H1 (cell line): ENCODE results near the gene JMJD1C. TPM values are rescaled to one million over a fixed set of nuclear protein-coding genes. Genes with fewer than 3 reads are reported as not detected.

Source experiments
- CTCF ChIA-PET: fragments of 300-600 bp; sonication (Branson Sonifier 250); formaldehyde crosslinking; loops from one replicate; lab custom pipeline; 2021; ENCODE audit not compliant: partially characterized antibody; lab: Charles Lee
- POLR2A ChIA-PET: fragments of 300-600 bp; sonication (Branson Sonifier 250); formaldehyde crosslinking; loops from one replicate; lab custom pipeline; 2021; ENCODE audit warnings: inconsistent platforms; ENCODE audit not compliant: partially characterized antibody; lab: Charles Lee
- DNase-seq, 2 experiments: peaks; one replicate each; pipeline versions ENCODE4 v3.0.0 to v3.0.0-alpha.2; 2010 to 2022; ENCODE audit warnings: low spot score in 2 of 2, low read depth in 1 of 2, mixed read lengths in 1 of 2
- FAIRE-seq: peaks from 2 replicates; lab custom pipeline; 2011; peaks lifted over from hg19 to GRCh38; lab: Jason Lieb, UNC
- H2AFZ ChIP-seq: 2 replicates; pipeline ENCODE4 v1.8.1; 2012; ENCODE audit warnings: low read length, inconsistent platforms
- H2AK5ac ChIP-seq: 2 replicates; pipeline ENCODE4 v1.6.1; 2013; ENCODE audit warnings: low read depth, low read length
- H2BK120ac ChIP-seq: replicated peaks from 2 replicates; pipeline ENCODE3; 2013; ENCODE audit warnings: low read depth, low read length, inconsistent platforms
- H2BK12ac ChIP-seq: 2 replicates; pipeline ENCODE4 v1.6.1; 2013; ENCODE audit warnings: low read depth, low read length
- H2BK15ac ChIP-seq: 2 replicates; pipeline ENCODE4 v1.6.1; 2013; ENCODE audit warnings: low read length
- H2BK20ac ChIP-seq: 2 replicates; pipeline ENCODE4 v1.6.1; 2013; ENCODE audit warnings: low read length
- H2BK5ac ChIP-seq: 2 replicates; pipeline ENCODE4 v1.6.1; 2013; ENCODE audit warnings: low read depth, low read length
- H3K14ac ChIP-seq: 2 replicates; pipeline ENCODE4 v1.6.1; 2013; ENCODE audit warnings: inconsistent platforms; ENCODE audit not compliant: insufficient read length
- H3K18ac ChIP-seq: 2 replicates; pipeline ENCODE4 v1.6.1; 2013; ENCODE audit warnings: low read length; ENCODE audit errors: extremely low read depth
- H3K23ac ChIP-seq: 2 replicates; pipeline ENCODE4 v1.6.1; 2013; ENCODE audit warnings: inconsistent platforms; ENCODE audit not compliant: insufficient read length
- H3K23me2 ChIP-seq: 2 replicates; pipeline ENCODE4 v1.6.1; 2013; ENCODE audit warnings: low read depth, low read length
- H3K27ac ChIP-seq: 2 replicates; pipeline ENCODE4 v1.6.1; 2011; ENCODE audit warnings: low read depth, low read length, inconsistent platforms
- H3K27me3 ChIP-seq, 4 experiments: replicated peaks in 1 of 4; 1 replicate in 1 of 4; 2 replicates in 3 of 4; pipeline versions ENCODE4 v1.6.1 to v1.8.1; 2011 to 2013; ENCODE audit warnings: low read length in 3 of 4, mild to moderate bottlenecking in 3 of 4, inconsistent platforms in 2 of 4, mixed read lengths in 2 of 4, moderate library complexity in 1 of 4; ENCODE audit not compliant: control insufficient read depth in 3 of 4, insufficient read depth in 3 of 4; ENCODE audit errors: extremely low read depth in 1 of 4
- H3K36me3 ChIP-seq, 4 experiments: 2 replicates each; pipeline versions ENCODE4 v1.6.1 to v1.8.1; 2011 to 2013; ENCODE audit warnings: mild to moderate bottlenecking in 4 of 4, low read length in 3 of 4, moderate library complexity in 2 of 4, control low read depth in 1 of 4, inconsistent platforms in 1 of 4; ENCODE audit not compliant: insufficient read depth in 4 of 4, control insufficient read depth in 2 of 4
- H3K4ac ChIP-seq: replicated peaks from 2 replicates; pipeline ENCODE3; 2013; ENCODE audit warnings: low read length, low read depth, mixed read lengths, inconsistent platforms; ENCODE audit not compliant: insufficient read length
- H3K4me1 ChIP-seq, 4 experiments: replicated peaks in 1 of 4; 1 replicate in 1 of 4; 2 replicates in 3 of 4; pipeline versions ENCODE4 v1.6.1 to v1.8.1; 2011 to 2013; ENCODE audit warnings: low read length in 3 of 4, inconsistent platforms in 2 of 4, mixed read lengths in 1 of 4; ENCODE audit not compliant: insufficient read depth in 4 of 4, control insufficient read depth in 3 of 4
- H3K4me2 ChIP-seq, 2 experiments: 2 replicates each; pipeline versions ENCODE4 v1.6.1 to v1.8.1; 2011 to 2013; ENCODE audit warnings: low read depth in 2 of 2, low read length in 2 of 2, control low read depth in 1 of 2, inconsistent platforms in 1 of 2, mild to moderate bottlenecking in 1 of 2; ENCODE audit not compliant: insufficient read depth in 1 of 2
- H3K4me3 ChIP-seq, 4 experiments: fragments of 200-600, 300-600 bp in 1 of 4; sonication (generic), shearing (Covaris generic), sonication (Bioruptor Twin) in 1 of 4; 2 replicates each; pipeline versions ENCODE4 v1.5.1 to v1.8.1; 2011 to 2016; ENCODE audit warnings: low read length in 4 of 4, low read depth in 3 of 4, control low read depth in 2 of 4, inconsistent platforms in 2 of 4, mild to moderate bottlenecking in 2 of 4, mixed read lengths in 1 of 4, moderate library complexity in 1 of 4; ENCODE audit not compliant: insufficient read depth in 2 of 4; ENCODE audit errors: extremely low read depth in 1 of 4
- H3K56ac ChIP-seq: replicated peaks from 2 replicates; pipeline ENCODE3; 2013; ENCODE audit warnings: low read depth, mild to moderate bottlenecking, mixed read lengths, low read length, inconsistent platforms; ENCODE audit not compliant: insufficient read length
- H3K79me1 ChIP-seq: 2 replicates; pipeline ENCODE4 v1.6.1; 2013; ENCODE audit warnings: low read depth, low read length, control low read depth
- H3K79me2 ChIP-seq, 2 experiments: 2 replicates each; pipeline versions ENCODE4 v1.6.1 to v1.8.1; 2012 to 2013; ENCODE audit warnings: low read length in 2 of 2, mild to moderate bottlenecking in 2 of 2, inconsistent platforms in 1 of 2; ENCODE audit not compliant: insufficient read depth in 2 of 2, control insufficient read depth in 1 of 2
- H3K9ac ChIP-seq, 4 experiments: replicated peaks in 1 of 4; 1 replicate in 1 of 4; 2 replicates in 3 of 4; pipeline versions ENCODE4 v1.6.1 to v1.8.1; 2011 to 2013; ENCODE audit warnings: low read depth in 3 of 4, low read length in 3 of 4, control low read depth in 2 of 4, mild to moderate bottlenecking in 2 of 4, moderate library complexity in 2 of 4, inconsistent platforms in 1 of 4; ENCODE audit errors: extremely low read depth in 1 of 4
- H3K9me3 ChIP-seq, 2 experiments: 2 replicates each; pipeline versions ENCODE4 v1.6.1 to v1.8.1; 2012 to 2013; ENCODE audit warnings: mild to moderate bottlenecking in 2 of 2, moderate library complexity in 2 of 2, control low read depth in 1 of 2, inconsistent platforms in 1 of 2, low read depth in 1 of 2, low read length in 1 of 2, mixed read lengths in 1 of 2; ENCODE audit not compliant: insufficient read depth in 2 of 2
- H4K20me1 ChIP-seq, 2 experiments: replicated peaks in 1 of 2; 2 replicates each; pipeline versions ENCODE3 to v1.8.1; 2011 to 2013; ENCODE audit warnings: inconsistent platforms in 2 of 2, low read length in 2 of 2, mild to moderate bottlenecking in 1 of 2; ENCODE audit not compliant: insufficient read depth in 2 of 2, control insufficient read depth in 1 of 2
- H4K5ac ChIP-seq: 2 replicates; pipeline ENCODE4 v1.6.1; 2013; ENCODE audit warnings: low read length, low read depth, mixed read lengths, inconsistent platforms; ENCODE audit not compliant: insufficient read length
- H4K8ac ChIP-seq: 2 replicates; pipeline ENCODE4 v1.8.0; 2013; ENCODE audit warnings: mild to moderate bottlenecking, moderate library complexity, low read length, inconsistent platforms; ENCODE audit not compliant: insufficient read depth; ENCODE audit errors: extremely low read depth
- H4K91ac ChIP-seq: replicated peaks from 2 replicates; pipeline ENCODE3; 2013; ENCODE audit warnings: low read length, mixed read lengths, inconsistent platforms; ENCODE audit not compliant: insufficient read length
- BCL11A ChIP-seq, 2 experiments: IDR thresholded peaks; one replicate each; pipeline ENCODE4 v1.6.1; 2011; ENCODE audit warnings: low read depth in 2 of 2, low read length in 2 of 2, mild to moderate bottlenecking in 2 of 2
- CEBPB ChIP-seq: IDR thresholded peaks from 2 replicates; pipeline ENCODE4 v1.6.1; 2012; ENCODE audit warnings: low read depth, low read length
- KDM1A ChIP-seq: fragments of 200-600, 300-600 bp; sonication (generic); IDR thresholded peaks from 2 replicates; pipeline ENCODE4 v1.7.1; 2016; ENCODE audit warnings: mild to moderate bottlenecking, low read length, borderline replicate concordance
- KDM4A ChIP-seq: IDR thresholded peaks from one replicate; pipeline ENCODE4 v1.7.1; 2012; ENCODE audit warnings: low read depth, mild to moderate bottlenecking, moderate library complexity, low read length, inconsistent platforms; ENCODE audit not compliant: severe bottlenecking
- NRF1 ChIP-seq: IDR thresholded peaks from 2 replicates; pipeline ENCODE4 v1.6.1; 2011; ENCODE audit warnings: mild to moderate bottlenecking, low read depth, low read length, improper control_type of control experiment
- POLR2AphosphoS5 ChIP-seq: IDR thresholded peaks from 2 replicates; pipeline ENCODE4 v1.6.1; 2011; ENCODE audit warnings: low read depth, low read length
- SAP30 ChIP-seq: fragments of 300-600 bp; sonication (generic); IDR thresholded peaks from 2 replicates; pipeline ENCODE4 v1.7.1; 2012; ENCODE audit warnings: low read length, moderate library complexity, mild to moderate bottlenecking, inconsistent platforms; ENCODE audit not compliant: insufficient read depth, insufficient replicate concordance
- TAF1 ChIP-seq: IDR thresholded peaks from 2 replicates; pipeline ENCODE4 v1.6.1; 2011; ENCODE audit warnings: mild to moderate bottlenecking, low read depth, low read length
- TAF7 ChIP-seq: optimal IDR thresholded peaks from 2 replicates; pipeline ENCODE3; 2011; ENCODE audit warnings: low read depth, mild to moderate bottlenecking, inconsistent platforms, low read length, moderate library complexity, borderline replicate concordance
- TBP ChIP-seq: IDR thresholded peaks from 2 replicates; pipeline ENCODE4 v1.6.1; 2011; ENCODE audit warnings: low read depth, low read length, improper control_type of control experiment
- WGBS, 2 experiments: shearing (Covaris generic) in 1 of 2; methylation state at CpG; one replicate each; pipeline versions ENCODE4 v1.1.6 to v1.1.7; 2013 to 2015; ENCODE audit warnings: low lambda C conversion rate in 2 of 2, mixed read lengths in 2 of 2, inconsistent platforms in 1 of 2, low coverage in 1 of 2, missing lambda C conversion rate in 1 of 2; ENCODE audit not compliant: insufficient replicate concordance in 2 of 2, insufficient coverage in 1 of 2, insufficient read length in 1 of 2; ENCODE audit errors: extremely low coverage in 1 of 2, missing lambda C conversion rate in 1 of 2; 5-methylcytosine and 5-hydroxymethylcytosine counted together
- polyA plus RNA-seq, 7 experiments: library from polyadenylated mRNA; depleted of rRNA in 3 of 7; stranded (reverse) in 5 of 7; unstranded in 2 of 7; fragments of >200 nt in 5 of 7; fragments of 200-250 nt in 2 of 7; gene quantifications; 1 replicate in 5 of 7; 2 replicates in 1 of 7; 4 replicates in 1 of 7; pipeline versions ENCODE4 v1.2.1 to v1.2.3, GENCODE V29; 2011 to 2013; ENCODE audit warnings: missing spikeins in 2 of 7, mixed read lengths in 2 of 7
- total RNA-seq: library from RNA; stranded (reverse); fragmentation: NEBNext Ultra II Directional; extraction: Animal tissue kit (Norgen Biotek cat#: 25700); gene quantifications from 2 replicates; pipeline ENCODE4 v1.2.1, GENCODE V29; 2021

The JMJD1C gene
- total and polyA plus RNA-seq, 2 of the 8 experiments (the other 6 are each of a cell fraction or from before 2014, with no cell fraction given): 54.5 to 210 TPM

DNA sequence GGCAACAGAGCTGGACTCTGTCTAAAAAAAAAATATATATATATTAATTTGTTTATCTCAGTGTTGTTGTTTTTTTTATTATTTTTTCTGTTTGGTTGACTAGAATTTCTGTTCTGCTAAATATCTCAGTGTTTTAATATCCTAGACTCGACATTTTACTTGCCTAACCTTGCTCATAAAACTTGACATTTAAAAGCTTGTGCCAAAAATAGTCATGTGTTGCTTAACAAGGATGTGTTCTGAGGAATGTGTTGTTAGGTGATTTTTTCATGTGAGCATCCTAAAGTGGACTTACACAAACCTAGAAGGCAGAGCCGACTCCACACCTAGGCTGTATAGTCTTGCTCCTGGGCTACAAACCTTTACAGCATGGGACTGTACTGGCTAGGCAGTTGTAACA, 309.5 kb downstream of the JMJD1C start:
- Histone ChIP-seq H2AK5ac (no peak overlapping the region), H4K91ac (no peak overlapping the region), H2AFZ (no peak overlapping the region), H3K23ac (no peak overlapping the region), H3K4me2 (no peak overlapping the region), H2BK20ac (no peak overlapping the region), H3K18ac (no peak overlapping the region), H4K5ac (no peak overlapping the region), H3K9me3 (no peaks in the 10 kb centered on the region), H3K4me1 (peaks cover 0 to 4% (median 0%) of the 10 kb centered on the region in 4 experiments; a peak in 1 of 7 replicates), H3K79me1 (no peaks in the 10 kb centered on the region), H2BK120ac (no peak overlapping the region), H3K27ac (no peak overlapping the region), H3K36me3 (peaks cover 3 to 18% (median 10%) of the 10 kb centered on the region in 4 experiments; a peak in 4 of 8 replicates), H2BK15ac (no peak overlapping the region), H4K8ac (no peak overlapping the region), H3K4ac (no peak overlapping the region), H3K23me2 (no peaks in the 10 kb centered on the region)
- no peak for FAIRE-seq
- TF ChIP-seq KDM4A (no peak), TAF7 (no peak), TAF1 (no peak), BCL11A (IDR thresholded peaks at IDR 0.05; ENCODE audit: low read depth in 2 of 2, low read length in 2 of 2) (no peak), SAP30 (no peak), KDM1A (no peak), CEBPB (no peak), TBP (no peak), POLR2AphosphoS5 (no peak), NRF1 (no peak)
- TF ChIP-seq, all 59 proteins: peak for 0
- Histone ChIP-seq H2BK12ac (no peak overlapping the region), H3K79me2 (peaks cover 0 to 1% of the 10 kb centered on the region in 2 experiments; a peak in 2 of 4 replicates), H3K56ac (no peak overlapping the region), H3K14ac (no peak overlapping the region), H4K20me1 (no peaks in the 10 kb centered on the region), H3K4me3 (no peak overlapping the region), H3K27me3 (no peaks in the 10 kb centered on the region), H2BK5ac (no peak overlapping the region), H3K9ac (no peak overlapping the region)
- POLR2A ChIA-PET: interaction anchor here (0.8 to 2.0 kb wide), 4 partner anchors 11 to 557 kb away, joined by 3 to 7 read pairs (median 6); partner anchors contain the start of gene NRBF2
- no peak for DNase-seq
- WGBS, 2 experiments: 77% methylated on average over 2 of the region's 2 CpGs; no CpG with 5 or more reads in 1 of the 2 experiments
- CTCF ChIA-PET: interaction anchor here (0.6 to 3.9 kb wide), 16 partner anchors 10 to 611 kb away, joined by 3 to 32 read pairs (median 8); partner anchors contain the start of gene NRBF2
